DMS 273 treated with DMSO at 0.1 percent for 48 hours (cell line): ENCODE measurements around the gene TRIM38.
"Not testable (repeated sequence)": the region's sequence is repeated elsewhere in the genome, so short reads cannot be mapped to it uniquely, and the experiment has no call there.

Experiments
- DNase-seq: peaks from one replicate; lab custom pipeline; 2025; lab: John Stamatoyannopoulos, UW

Gene TRIM38

DNA sequence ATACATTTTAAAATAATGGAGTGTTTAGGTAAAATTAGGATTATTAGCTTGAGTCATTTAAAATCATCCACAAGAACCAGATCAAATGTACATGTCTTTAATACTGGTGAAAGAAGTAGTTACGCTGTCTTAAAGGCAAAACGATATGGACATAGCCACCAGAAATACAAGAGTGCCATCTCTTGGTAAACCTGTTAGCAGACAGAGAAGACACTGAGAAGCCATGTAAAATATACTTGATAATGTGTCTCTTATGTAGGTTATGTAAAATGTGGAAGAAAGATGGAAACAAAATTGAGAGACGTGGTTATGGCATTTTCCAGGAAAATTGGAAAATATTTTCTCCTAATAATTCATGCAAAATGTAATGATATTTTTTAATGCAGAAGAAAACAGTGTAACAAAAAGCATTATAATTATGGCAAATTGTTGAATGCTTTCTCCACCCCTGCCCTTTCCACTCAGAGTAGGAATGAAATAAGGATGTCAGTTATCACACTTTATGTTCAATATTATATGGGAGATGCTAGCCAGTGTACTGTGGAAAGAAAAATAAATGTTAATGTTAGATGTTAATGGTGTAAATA lies 19.9 kb upstream of the TRIM38 start:
- DNase-seq = no peak

DNA sequence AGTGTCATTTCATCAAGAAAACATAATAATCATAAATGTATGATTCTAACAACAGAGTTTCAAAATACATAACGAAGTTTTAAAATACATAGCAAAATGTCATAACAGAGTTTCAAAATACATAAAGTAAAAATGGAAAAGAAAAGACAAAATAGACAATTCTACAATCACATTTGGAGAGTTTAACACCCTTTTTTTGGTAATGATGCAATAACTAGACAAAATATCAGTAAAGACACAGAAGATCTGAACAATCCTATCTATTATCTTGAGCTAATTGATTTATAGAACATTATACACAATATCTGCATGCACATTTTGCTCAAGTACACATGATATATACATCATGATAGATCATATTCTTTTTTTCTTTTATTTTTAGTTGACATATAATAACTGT lies 18.7 kb upstream of the TRIM38 start:
- DNase-seq = no peak

DNA sequence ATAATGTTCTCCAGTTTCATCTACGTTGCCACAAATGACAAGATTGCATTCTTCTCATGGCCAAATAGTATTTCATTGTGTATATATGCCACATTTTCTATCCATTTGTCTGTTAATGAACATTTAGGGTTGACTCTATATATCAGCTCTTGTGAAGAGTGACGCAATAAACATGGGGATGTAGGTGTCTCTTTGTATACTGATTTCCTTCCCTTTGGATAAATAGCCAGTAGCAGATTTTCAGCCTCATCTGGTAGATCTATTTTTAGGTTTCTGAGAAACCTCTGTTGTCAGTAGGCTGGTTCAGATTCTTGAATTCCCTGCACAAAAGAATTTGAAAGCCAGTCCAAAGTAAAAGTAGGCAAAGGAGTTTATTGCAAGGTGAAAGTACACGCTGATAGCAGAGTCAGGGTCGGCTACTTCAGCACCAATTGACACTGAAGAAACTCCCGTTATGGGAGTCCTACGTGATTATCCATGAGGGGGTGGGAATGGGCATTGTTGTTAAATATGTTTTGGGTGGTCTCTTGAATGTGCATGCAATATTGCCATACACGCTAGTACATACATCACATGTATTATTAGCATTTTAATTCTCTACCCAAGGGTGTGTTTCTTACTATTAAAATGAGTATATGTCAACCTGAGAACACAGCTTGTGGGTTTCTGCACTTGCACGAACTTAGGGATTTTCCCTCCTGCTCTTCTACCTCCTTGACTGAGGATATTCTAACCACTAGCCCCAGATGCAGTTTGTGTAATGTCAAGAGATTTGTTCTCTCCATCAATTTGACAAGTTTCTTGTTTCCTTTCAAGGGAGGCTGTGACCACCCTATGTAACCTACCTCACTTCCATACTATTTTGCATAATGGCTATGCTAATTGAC lies 17.7 kb upstream of the TRIM38 start:
- DNase-seq = no peak

DNA sequence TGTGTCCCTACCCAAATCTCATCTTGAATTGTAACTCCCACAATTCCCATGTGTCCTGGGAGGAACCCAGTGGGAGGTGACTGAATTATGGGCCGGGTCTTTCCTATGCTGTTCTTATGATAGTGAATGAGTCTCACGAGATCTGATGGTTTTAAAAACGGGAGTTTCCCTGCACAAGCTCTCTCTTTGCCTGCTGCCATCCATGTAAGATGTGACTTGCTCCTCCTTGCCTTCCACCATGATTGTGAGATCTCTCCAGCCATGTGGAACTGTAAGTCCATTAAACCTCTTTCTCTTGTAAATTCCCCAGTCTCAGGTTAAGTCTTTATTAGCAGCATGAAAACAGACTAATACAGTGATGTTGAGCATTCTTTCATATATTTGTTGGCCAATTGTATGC lies 16.9 kb upstream of the TRIM38 start:
- not testable (repeated sequence) for DNase-seq

DNA sequence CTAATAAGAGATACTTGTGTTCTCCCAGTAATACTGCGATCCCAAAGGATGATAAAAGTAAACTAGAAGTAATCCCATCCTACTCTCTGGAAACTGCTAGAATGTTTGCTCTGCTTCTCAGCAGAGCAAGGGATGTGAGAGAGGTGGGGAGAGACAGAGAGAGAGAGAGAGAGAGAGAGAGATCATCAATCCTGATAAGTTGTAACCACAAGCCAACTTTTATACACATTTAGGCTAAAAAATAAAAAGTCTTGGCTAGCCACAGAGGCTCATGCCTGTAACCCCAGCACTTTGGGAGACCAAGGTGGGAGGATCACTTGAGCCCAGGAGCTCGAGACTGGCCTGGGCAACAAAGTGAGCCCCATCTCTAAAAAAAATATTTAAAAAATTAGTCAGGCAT lies 16.0 kb upstream of the TRIM38 start:
- no peak for DNase-seq

DNA sequence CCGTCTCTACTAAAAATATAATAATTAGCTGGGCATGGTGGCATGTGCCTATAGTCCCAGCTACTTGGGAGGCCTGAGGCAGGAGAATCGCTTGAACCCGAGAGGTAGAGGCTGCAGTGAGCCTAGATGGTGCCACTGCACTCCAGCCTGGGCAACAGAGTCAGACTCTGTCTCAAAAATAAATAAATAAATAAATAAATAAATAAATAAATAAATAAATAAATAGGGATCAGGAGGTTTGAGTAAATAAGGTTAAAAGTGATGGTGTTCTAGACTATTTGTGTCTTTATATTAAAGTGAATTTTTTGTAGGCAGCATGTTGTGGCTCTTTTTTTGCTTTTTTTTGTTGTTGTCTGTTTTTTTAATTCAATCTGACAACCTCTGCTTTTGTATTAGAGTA lies 15.1 kb upstream of the TRIM38 start:
- DNase-seq = not testable (repeated sequence)

DNA sequence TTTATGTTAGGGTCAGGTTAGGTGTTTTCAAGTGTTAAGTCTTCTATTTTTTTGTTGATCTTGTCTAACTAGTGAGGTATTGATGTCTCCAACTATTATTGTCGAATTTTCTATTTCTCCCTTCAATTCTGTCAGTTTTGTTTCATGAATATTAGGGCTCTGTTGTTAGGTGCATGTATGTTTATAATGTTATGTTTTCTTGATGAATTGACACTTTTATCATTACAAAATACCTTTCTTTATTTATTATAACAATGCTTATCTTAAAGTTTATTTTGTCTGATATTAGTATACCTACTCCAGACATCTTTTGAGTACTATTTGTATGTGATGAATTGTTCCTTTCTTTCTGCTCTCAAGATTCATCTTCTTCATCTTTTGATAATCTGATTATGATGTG lies 12.9 kb upstream of the TRIM38 start:
- DNase-seq = no peak

DNA sequence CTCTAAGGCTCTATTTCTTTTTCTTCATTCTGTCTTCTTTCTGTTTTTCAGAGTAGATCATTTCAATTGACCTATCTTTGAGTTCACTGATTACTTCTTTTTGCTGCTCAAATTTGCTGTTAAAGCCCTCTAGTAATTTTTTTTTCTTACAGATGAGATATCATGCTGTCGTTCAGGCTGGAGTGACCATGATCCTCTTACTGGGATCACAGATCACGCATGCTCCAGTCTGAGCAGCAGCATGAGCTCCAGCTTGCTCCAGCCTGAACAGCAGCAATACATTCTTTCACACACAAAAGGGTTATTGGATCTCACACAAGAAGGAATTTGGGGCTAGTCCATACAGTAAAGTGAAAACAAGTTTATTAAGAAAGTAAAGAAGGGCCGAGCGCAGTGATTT lies 12.3 kb upstream of the TRIM38 start:
- no peak for DNase-seq

DNA sequence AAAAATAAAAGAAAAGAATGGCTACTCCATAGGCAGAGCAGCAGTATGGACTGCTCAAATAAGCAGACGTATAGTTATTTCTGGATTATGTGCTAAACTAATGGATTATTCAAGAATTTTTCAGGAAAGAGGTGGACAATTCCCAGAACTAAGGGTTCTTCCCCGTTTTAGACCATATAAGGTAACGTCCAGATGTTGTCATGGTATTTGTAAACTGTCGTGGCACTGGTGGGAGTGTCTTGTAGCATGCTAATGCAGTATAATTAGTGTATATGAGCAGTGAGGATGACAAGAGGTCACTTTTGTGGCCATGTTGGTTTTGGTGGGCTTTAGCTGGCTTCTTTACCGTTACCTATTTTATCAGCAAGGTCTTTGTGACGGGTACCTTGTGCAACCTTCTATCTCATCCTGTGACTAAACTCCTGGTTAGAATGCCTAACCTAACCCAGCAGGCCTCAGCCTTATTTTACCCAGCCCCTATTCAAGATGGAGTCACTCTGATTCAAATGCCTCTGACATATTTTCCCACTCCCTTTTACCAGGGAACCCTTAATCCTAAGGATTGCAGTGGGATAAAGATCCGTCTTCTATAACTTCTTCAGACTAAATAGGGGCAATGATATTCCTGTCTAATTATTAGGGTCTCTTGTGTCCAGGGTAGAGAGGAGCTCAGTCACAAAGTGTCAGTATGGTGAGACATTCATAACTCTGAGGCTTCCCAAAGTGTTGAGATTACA lies 11.1 kb upstream of the TRIM38 start:
- DNase-seq = no peak

DNA sequence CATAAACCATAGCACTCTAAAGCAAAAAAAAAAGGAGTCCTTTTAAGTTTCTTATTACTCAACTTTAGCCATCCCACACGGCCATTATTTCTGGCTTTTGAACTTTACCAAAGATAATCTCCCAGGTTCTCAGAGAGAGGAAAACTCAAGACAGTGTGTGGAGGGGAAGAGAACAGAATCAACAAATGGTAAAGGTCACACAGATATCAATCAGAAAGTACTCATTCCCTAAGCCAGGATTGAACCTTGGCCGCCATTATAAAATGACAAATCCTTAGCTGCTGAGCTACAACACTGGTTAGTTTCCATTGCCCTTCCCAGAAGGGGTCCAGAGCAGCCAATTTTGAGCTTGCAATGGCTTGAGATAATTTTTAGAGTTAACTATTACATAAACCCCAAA lies 10.1 kb upstream of the TRIM38 start:
- no peak for DNase-seq

DNA sequence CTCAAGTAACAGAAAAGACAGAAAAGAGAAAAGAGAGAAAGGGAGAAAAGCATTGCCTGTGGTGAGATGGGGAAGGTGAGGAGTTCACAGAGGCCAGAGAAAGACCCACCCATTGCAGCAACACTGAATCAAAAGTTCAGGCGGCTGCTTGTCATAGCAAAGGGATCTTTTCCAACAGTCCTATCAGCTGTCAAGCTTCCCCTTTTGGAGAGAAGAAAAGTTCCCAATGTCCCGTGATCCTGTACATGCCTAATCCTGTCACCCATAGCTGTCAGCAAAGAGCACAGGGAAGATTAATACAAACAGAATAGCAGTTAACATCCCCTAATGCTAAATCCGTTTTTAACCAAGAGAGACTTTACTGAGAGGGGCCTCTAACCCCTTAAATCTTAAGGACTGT lies 8.9 kb upstream of the TRIM38 start:
- no peak for DNase-seq

DNA sequence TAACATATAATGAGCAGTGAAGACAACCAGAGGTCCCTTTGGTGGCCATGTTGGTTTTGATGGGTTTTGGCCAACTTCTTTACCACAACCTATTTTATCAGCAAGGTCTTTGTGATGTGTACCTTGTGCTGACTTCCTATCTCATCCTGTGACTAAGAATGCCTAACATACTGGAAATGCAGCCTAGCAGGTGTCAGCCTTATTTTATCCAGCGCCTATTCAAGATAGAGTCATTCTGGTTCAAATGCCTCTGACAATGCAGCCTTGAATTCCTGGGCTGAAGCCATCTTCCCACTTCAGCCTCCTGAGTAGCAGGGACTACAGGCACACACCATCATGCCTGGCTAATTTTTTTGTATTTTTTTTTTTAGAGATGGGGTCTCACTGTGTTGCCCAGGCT lies 7.8 kb upstream of the TRIM38 start:
- no peak for DNase-seq

DNA sequence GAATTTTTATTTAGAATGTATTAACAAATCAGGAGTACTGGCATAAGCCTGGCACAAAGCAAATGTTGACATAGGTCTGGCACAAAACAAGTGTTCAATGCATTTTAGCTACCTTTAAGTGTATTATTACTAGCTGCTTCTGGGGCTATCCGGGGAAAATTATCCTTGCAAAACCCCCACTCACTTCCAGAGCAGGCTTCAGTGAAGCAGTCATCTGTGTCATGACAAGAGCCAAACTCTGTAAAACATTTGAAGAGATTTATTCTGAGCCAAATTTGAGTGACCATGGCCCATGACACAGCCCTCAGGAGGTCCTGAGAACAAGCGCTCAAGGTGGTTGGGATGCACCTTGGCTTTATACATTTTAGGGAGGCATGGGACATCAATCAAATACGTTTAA lies 6.4 kb upstream of the TRIM38 start:
- no peak for DNase-seq

DNA sequence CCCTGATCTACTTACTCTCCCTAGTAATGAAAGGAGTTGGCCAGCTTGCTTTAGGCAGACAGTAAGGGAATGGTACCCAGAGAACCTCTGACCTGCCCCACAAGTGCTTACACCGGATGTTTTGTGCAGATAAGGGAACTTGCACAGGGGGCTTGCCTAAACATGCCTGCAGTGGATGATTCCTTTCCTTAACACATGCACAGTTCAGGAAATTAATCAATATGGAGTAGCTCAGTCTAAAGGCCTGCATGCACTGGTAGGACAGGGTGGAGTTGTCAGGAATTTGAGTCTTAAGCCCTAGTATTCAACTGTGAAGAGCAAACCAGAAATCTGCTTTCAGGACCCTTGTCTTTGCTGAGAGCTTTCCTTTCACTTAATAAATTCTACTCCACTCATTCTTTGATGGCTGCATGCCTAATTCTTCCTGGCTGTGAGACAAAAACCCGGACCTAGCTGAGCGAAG lies 3.9 kb upstream of the TRIM38 start:
- DNase-seq = no peak

DNA sequence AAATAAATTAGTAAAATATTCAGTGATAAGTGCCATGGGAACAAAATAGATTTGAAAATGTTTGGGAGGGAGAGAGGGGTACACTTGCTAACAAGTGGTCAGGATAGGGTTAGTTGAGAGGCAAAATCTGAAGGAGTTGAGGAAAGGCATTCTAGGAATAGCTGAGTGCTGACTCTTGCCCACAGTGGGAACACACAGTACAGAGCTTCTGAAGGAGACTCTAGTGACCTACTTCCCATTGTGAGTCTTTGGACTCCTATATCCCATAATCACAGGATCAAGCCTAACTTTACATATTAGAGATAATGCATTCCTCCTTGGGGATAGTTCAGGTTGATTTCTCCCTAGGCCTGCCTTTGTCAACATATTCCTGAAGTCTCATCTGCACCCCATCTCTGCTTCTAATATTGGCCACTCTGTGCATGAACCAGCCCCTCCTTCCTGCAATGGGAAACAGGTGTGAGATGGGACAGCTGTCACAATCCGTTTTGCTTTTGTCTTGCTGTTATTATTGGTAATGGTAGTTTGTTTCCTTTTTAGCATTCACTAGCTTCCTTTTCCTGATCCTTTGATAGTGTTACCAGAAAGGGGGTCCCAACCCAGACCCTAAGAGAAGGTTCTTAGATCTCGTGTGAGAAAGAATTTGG lies 2.6 kb upstream of the TRIM38 start:
- DNase-seq = no peak

DNA sequence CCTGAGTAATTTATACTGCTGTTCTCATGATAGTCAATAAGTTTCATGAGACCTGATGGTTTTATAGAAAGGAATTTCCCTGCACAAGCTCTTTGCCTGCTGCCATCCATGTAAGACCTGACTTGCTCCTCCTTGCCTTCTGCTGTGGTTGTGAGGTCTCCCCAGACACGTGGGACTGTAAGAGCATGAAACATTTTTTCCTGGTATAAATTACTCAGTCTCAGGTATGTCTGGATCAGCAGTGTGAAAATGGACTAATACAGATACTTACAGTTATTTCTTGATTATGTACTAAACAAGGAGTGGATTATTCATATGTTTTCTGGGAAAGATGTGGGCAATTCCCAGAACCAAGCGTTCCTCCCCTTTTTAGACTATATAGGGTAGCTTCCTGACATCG lies 1.9 kb upstream of the TRIM38 start:
- no peak for DNase-seq

DNA sequence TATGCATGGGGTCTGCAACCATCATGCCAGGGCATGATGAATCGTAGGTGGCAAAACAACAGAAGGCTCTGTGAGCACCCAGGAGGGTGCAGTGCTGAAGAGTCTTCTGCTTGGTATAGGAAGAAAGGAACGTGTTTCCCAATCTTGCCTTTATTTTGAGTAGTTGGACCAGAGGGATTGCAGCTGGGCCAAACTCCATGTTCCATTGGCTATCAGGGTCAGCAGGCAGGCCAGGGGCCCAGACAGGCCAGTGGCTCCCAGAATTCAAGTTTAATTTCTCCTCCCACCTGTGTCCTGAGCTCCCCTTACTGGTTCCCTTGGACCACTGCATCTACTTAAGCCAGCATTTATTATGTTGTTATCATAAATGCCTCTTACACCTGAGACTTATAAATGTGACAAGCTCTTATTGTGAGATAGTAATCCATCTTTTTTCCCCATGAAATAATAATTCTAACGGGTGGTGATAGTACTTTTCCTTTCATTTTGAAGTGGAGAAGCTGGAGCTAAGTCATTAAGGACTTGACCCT lies 918 bp upstream of the TRIM38 start:
- no peak for DNase-seq

DNA sequence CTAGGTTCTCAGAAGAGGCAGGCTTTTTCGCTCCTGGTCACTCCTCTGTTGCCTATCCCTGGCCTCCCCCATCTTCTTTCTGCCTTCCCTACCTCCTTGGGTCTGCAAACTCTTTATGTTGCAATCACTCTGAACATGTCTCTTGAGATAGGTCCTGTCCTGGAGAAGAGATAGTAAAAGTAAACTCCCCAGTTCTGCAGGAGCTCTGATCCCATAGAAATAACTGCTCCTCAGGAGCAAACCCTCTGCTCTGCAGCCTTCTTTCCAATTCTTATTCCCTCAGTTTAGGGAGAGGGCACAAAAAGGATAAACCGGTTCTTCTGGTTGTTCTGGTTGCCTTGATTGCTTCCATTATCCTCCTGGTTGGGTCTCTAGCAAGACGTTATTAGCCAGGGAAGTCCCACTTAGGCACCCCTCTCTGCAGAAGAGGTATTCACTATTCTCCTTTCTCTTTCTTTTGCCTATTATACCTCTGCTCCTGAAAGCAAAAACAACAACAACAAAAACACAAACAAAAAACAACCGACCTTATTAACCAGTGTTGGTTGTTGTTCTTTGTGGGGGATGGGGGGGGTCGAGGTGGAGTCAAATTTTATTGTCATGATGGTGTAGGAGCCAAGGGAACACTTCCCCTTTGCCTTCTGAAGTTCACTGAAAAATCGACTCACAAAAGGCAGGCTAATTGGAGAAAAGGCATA lies 973 bp downstream of the TRIM38 start:
- no peak for DNase-seq

DNA sequence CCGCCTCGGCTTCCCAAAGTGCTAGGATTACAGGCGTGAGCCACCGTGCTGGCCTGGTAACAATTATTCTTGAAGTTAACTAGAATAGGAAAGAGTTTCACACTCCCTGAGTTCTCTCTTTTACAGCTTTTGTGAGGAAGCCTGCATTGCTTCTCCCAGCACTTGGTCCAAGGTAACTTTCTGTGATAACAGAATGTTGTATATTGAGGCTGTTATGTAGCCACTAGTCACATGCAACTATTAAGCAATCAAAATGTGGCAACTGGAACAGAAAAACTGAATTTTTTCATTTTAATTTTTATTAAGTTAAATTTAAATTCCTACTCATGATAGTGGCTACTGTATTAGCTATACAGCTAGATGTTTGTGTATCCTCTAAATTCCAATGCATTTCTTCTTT lies 2.5 kb downstream of the TRIM38 start:
- no peak for DNase-seq

DNA sequence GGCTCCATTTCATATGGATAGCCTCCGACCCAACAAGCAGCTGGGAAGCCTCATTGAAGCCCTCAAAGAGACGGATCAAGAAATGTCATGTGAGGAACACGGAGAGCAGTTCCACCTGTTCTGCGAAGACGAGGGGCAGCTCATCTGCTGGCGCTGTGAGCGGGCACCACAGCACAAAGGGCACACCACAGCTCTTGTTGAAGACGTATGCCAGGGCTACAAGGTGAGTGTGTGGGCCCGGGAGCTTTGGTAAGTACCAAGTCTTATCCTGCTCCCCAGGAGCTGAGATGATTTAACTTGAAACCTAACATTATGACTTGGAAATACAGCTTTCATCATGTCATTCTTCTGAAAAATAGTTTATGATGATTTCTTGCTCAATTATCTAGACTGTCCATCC lies 4.1 kb downstream of the TRIM38 start:
- DNase-seq = no peak

DNA sequence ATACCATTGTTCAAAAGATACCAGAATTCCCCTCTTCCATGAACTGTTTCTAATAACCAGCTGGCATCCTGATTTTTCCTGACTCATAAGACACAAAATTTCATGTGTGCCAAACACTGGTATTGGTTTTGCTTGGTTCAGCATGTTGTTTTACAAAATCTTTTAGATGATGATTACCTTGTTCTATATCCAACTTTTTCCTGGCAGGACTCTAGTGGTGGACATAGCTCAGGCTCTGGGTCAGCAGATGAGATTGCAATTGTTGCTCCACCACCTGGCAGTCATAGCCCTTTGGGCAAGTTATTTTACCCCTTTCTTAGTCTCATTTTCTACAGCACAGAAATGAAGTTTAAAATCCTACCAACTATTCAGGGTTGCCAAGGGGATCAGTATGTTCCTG lies 6.2 kb downstream of the TRIM38 start:
- DNase-seq = no peak
